ENCODE measurements around the gene GALNT15. TPM values are rescaled to one million over a fixed set of nuclear protein-coding genes. Genes with fewer than 3 reads are reported as not detected.

Gene GALNT15
- total and polyA plus RNA-seq, 2 experiments from 2014 or later = 9.9 to 11.7 TPM

DNA sequence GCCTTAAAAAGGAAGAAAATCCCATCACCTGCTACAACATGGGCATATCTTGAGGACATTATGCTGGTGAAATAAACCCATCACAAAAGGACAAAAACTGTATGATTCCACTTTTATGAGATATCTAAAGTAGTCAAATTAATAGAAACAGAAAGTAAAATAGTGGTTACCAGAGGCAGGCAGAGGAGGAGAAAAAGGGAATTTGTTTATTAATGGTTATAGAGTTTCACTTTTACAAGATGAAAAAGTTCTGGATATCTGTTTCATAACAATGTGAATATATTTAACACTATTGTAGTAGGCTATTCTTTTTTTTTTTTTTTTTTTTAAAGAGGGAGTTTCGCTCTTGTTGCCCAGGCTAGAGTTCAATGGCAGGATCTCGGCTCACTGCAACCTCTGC, 49.8 kb downstream of the GALNT15 start:
- no peak overlapping the region for H3K4me3 ChIP-seq
- H3K79me2 ChIP-seq (ENCODE audit: insufficient read depth) = no peaks in the 10 kb centered on the region
- 94 to 100% methylated on average over 2 of the region's 2 CpGs for WGBS, 2 experiments (ENCODE audit: low coverage in 1 of 2, low lambda C conversion rate in 2 of 2, missing lambda C conversion rate in 2 of 2)
- no peaks in the 10 kb centered on the region for H3K4me1 ChIP-seq (ENCODE audit: insufficient read depth)
- no peaks in the 10 kb centered on the region for H3K9me2 ChIP-seq (ENCODE audit: insufficient read depth)
- H3K27me3 ChIP-seq (replicated peaks; ENCODE audit: insufficient read depth) = no peaks in the 10 kb centered on the region
- H3K9me3 ChIP-seq (ENCODE audit: low read depth) = no peaks in the 10 kb centered on the region
- no peak overlapping the region for H3K9ac ChIP-seq
- no peak overlapping the region for H3K4me2 ChIP-seq (ENCODE audit: unreplicated experiment)
- in situ Hi-C loops (cut with MboI) = no loop called here
- H3K36me3 ChIP-seq (ENCODE audit: low read depth) = 0 out of 2 replicates have a peak, but pooled peaks cover 4% of the 10 kb centered on the region
- no peak overlapping the region for H3K27ac ChIP-seq
- H3F3A ChIP-seq (ENCODE audit: insufficient read depth) = no peaks in the 10 kb centered on the region
- no peaks in the 10 kb centered on the region for H4K20me1 ChIP-seq (ENCODE audit: insufficient read depth)
- no peak overlapping the region for H2AFZ ChIP-seq
- TF ChIP-seq EZH2 (IDR thresholded peaks at IDR 0.05; ENCODE audit: insufficient read depth, poor library complexity, severe bottlenecking) = no peak
- no peak for TF ChIP-seq EZH2phosphoT487 (IDR thresholded peaks at IDR 0.05; ENCODE audit: insufficient read depth, low read depth)
- DNase-seq = no peak

DNA sequence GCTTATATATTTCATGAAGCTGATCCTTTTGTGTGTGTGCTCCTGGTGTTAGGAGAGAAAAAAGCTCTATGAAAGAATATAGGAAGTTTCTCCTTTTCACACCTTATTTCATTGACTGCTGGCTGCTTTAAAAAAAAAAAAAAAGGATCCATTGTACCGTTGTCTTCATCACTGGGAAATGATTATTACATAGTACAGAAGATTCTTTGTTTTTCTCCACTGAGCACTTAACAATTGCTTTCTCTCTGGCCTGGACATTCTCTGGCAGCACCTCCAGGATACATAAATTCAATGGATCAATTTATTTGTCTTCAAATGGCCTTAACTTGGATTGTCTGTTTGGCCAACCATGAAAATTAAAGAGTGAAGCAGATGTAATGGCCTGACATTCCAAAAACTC, 53.1 kb downstream of the GALNT15 start:
- Histone ChIP-seq H3K9me2 (ENCODE audit: insufficient read depth) (no peaks in the 10 kb centered on the region), H3K79me2 (ENCODE audit: insufficient read depth) (no peaks in the 10 kb centered on the region), H4K20me1 (ENCODE audit: insufficient read depth) (no peaks in the 10 kb centered on the region), H3K4me2 (ENCODE audit: unreplicated experiment) (no peak overlapping the region), H3K4me1 (ENCODE audit: insufficient read depth) (no peaks in the 10 kb centered on the region), H3K27me3 (replicated peaks; ENCODE audit: insufficient read depth) (no peaks in the 10 kb centered on the region), H3F3A (ENCODE audit: insufficient read depth) (no peaks in the 10 kb centered on the region), H3K4me3 (no peak overlapping the region), H3K27ac (no peak overlapping the region), H2AFZ (no peak overlapping the region), H3K9me3 (ENCODE audit: low read depth) (no peaks in the 10 kb centered on the region), H3K9ac (no peak overlapping the region), H3K36me3 (ENCODE audit: low read depth) (0 out of 2 replicates have a peak, but pooled peaks cover 4% of the 10 kb centered on the region)
- DNase-seq = no peak
- WGBS, 2 experiments (ENCODE audit: low coverage in 1 of 2, low lambda C conversion rate in 2 of 2, missing lambda C conversion rate in 2 of 2) = 18 to 23% methylated on average over 1 of the region's 1 CpG
- TF ChIP-seq EZH2 (IDR thresholded peaks at IDR 0.05; ENCODE audit: insufficient read depth, poor library complexity, severe bottlenecking) = no peak
- in situ Hi-C loops (cut with MboI) = no loop called here

GRCh38 chr3:16229681-16230080, 55.2 kb downstream of the GALNT15 start:
- no peak overlapping the region for H2AFZ ChIP-seq
- H3K36me3 ChIP-seq (ENCODE audit: low read depth) = 0 out of 2 replicates have a peak, but pooled peaks cover 4% of the 10 kb centered on the region
- no peaks in the 10 kb centered on the region for H3K9me3 ChIP-seq (ENCODE audit: low read depth)
- TF ChIP-seq EZH2phosphoT487 (IDR thresholded peaks at IDR 0.05; ENCODE audit: insufficient read depth, low read depth) (no peak), EZH2 (IDR thresholded peaks at IDR 0.05; ENCODE audit: insufficient read depth, poor library complexity, severe bottlenecking) (no peak)
- H3K4me1 ChIP-seq (ENCODE audit: insufficient read depth) = no peaks in the 10 kb centered on the region
- H4K20me1 ChIP-seq (ENCODE audit: insufficient read depth) = no peaks in the 10 kb centered on the region
- no peaks in the 10 kb centered on the region for H3K79me2 ChIP-seq (ENCODE audit: insufficient read depth)
- no peak for DNase-seq
- in situ Hi-C loops (cut with MboI) = no loop called here
- H3F3A ChIP-seq (ENCODE audit: insufficient read depth) = no peaks in the 10 kb centered on the region
- no peak overlapping the region for H3K4me3 ChIP-seq
- no peaks in the 10 kb centered on the region for H3K27me3 ChIP-seq (replicated peaks; ENCODE audit: insufficient read depth)
- H3K4me2 ChIP-seq (ENCODE audit: unreplicated experiment) = no peak overlapping the region
- no peak overlapping the region for H3K9ac ChIP-seq
- no peak overlapping the region for H3K27ac ChIP-seq
- H3K9me2 ChIP-seq (ENCODE audit: insufficient read depth) = no peaks in the 10 kb centered on the region

DNA sequence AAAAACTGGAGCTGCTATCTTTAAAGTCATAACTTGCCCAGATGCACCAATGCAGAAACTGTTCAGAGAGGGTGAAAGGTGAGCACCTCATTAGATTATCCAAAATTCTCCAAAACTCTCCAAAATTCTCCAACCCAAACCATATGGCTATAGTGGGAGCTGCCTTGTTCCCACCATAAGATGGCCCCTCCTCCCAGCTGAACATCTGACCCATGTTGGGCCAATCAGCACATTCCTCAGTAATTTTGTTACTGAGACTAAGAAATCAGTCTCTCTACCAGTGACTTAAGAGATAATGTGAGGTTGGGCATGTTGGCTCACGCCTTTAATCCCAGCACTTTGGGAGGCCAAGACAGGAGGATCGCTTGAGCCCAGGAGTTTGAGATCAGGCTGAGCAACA, 57.5 kb downstream of the GALNT15 start:
- no peaks in the 10 kb centered on the region for H3F3A ChIP-seq (ENCODE audit: insufficient read depth)
- H3K4me3 ChIP-seq = no peak overlapping the region
- TF ChIP-seq EZH2 (IDR thresholded peaks at IDR 0.05; ENCODE audit: insufficient read depth, poor library complexity, severe bottlenecking) = no peak
- no peak for TF ChIP-seq EZH2phosphoT487 (IDR thresholded peaks at IDR 0.05; ENCODE audit: insufficient read depth, low read depth)
- H3K9me3 ChIP-seq (ENCODE audit: low read depth) = no peaks in the 10 kb centered on the region
- H3K9me2 ChIP-seq (ENCODE audit: insufficient read depth) = no peaks in the 10 kb centered on the region; the same call in 1 of the 2 replicates
- H3K4me2 ChIP-seq (ENCODE audit: unreplicated experiment) = no peak overlapping the region
- no peak for DNase-seq
- H3K79me2 ChIP-seq (ENCODE audit: insufficient read depth) = no peaks in the 10 kb centered on the region
- no peaks in the 10 kb centered on the region for H4K20me1 ChIP-seq (ENCODE audit: insufficient read depth)
- no peak overlapping the region for H3K9ac ChIP-seq
- no peak overlapping the region for H2AFZ ChIP-seq
- no peaks in the 10 kb centered on the region for H3K27me3 ChIP-seq (replicated peaks; ENCODE audit: insufficient read depth)
- no peak overlapping the region for H3K27ac ChIP-seq
- in situ Hi-C loops (cut with MboI) = no loop called here
- 88 to 96% methylated on average over 2 of the region's 2 CpGs for WGBS, 2 experiments (ENCODE audit: low coverage in 1 of 2, low lambda C conversion rate in 2 of 2, missing lambda C conversion rate in 2 of 2)
- H3K4me1 ChIP-seq (ENCODE audit: insufficient read depth) = no peaks in the 10 kb centered on the region
- H3K36me3 ChIP-seq (ENCODE audit: low read depth) = 0 out of 2 replicates have a peak, but pooled peaks cover 4% of the 10 kb centered on the region

- no peak for DNase-seq
- no peak overlapping the region for H3K27ac ChIP-seq
- H3K9ac ChIP-seq = no peak overlapping the region
- in situ Hi-C loops (cut with MboI) = no loop called here
- no peaks in the 10 kb centered on the region for H3K36me3 ChIP-seq (ENCODE audit: low read depth)
- 91 to 93% methylated on average over 1 of the region's 1 CpG for WGBS, 2 experiments (ENCODE audit: low coverage in 1 of 2, low lambda C conversion rate in 2 of 2, missing lambda C conversion rate in 2 of 2)
- H3K4me2 ChIP-seq (ENCODE audit: unreplicated experiment) = no peak overlapping the region
- H2AFZ ChIP-seq = no peak overlapping the region
- H3K9me3 ChIP-seq (ENCODE audit: low read depth) = no peaks in the 10 kb centered on the region
- no peak overlapping the region for H3K4me3 ChIP-seq
- H3K4me1 ChIP-seq (ENCODE audit: insufficient read depth) = no peaks in the 10 kb centered on the region
- H3K27me3 ChIP-seq (replicated peaks; ENCODE audit: insufficient read depth) = no peaks in the 10 kb centered on the region
- no peaks in the 10 kb centered on the region; the same call in 1 of the 2 replicates for H3K9me2 ChIP-seq (ENCODE audit: insufficient read depth)
- H3F3A ChIP-seq (ENCODE audit: insufficient read depth) = no peaks in the 10 kb centered on the region
- H3K79me2 ChIP-seq (ENCODE audit: insufficient read depth) = no peaks in the 10 kb centered on the region
- no peaks in the 10 kb centered on the region for H4K20me1 ChIP-seq (ENCODE audit: insufficient read depth)
- TF ChIP-seq EZH2 (IDR thresholded peaks at IDR 0.05; ENCODE audit: insufficient read depth, poor library complexity, severe bottlenecking) (no peak), EZH2phosphoT487 (IDR thresholded peaks at IDR 0.05; ENCODE audit: insufficient read depth, low read depth) (no peak)
Measured at GRCh38 chr3:16233806-16234205, 59.3 kb downstream of the GALNT15 start.
